ENCODE results near the gene RBBP8. TPM values are rescaled to one million over a fixed set of nuclear protein-coding genes. Genes with fewer than 3 reads are reported as not detected.

RBBP8 gene
- total RNA-seq, 2 experiments from 2014 or later = 81.5 to 85.3 TPM

- no peak for DNase-seq
- H3K27me3 Mint-ChIP-seq = no peaks in the 10 kb centered on the region
- peak overlapping the region; percentile 38 for H3K27ac Mint-ChIP-seq
- no peak overlapping the region for H3K4me3 Mint-ChIP-seq
- peaks cover 24% of the 10 kb centered on the region for H3K36me3 Mint-ChIP-seq
- H3K4me1 Mint-ChIP-seq = peaks cover 2% of the 10 kb centered on the region
- H3K9me3 Mint-ChIP-seq = no peaks in the 10 kb centered on the region
Measured at GRCh38 chr18:22964116-22964515, 31.0 kb downstream of the RBBP8 start.

GRCh38 chr18:22964722-22965121, 31.6 kb downstream of the RBBP8 start:
- Mint-ChIP-seq H3K4me1 (peaks cover 2% of the 10 kb centered on the region), H3K4me3 (no peak overlapping the region), H3K27me3 (no peaks in the 10 kb centered on the region), H3K36me3 (peaks cover 23% of the 10 kb centered on the region), H3K9me3 (no peaks in the 10 kb centered on the region), H3K27ac (no peak overlapping the region)
- DNase-seq = no peak

GRCh38 chr18:22971038-22971437, 37.9 kb downstream of the RBBP8 start:
- Mint-ChIP-seq H3K36me3 (peaks cover 22% of the 10 kb centered on the region), H3K27me3 (no peaks in the 10 kb centered on the region), H3K27ac (no peak overlapping the region), H3K4me3 (no peak overlapping the region), H3K4me1 (peaks cover 5% of the 10 kb centered on the region), H3K9me3 (no peaks in the 10 kb centered on the region)
- DNase-seq = no peak

- no peaks in the 10 kb centered on the region for H3K27me3 Mint-ChIP-seq
- H3K4me1 Mint-ChIP-seq = peaks cover 13% of the 10 kb centered on the region
- H3K4me3 Mint-ChIP-seq = no peak overlapping the region
- H3K9me3 Mint-ChIP-seq = no peaks in the 10 kb centered on the region
- DNase-seq = no peak
- no peak overlapping the region for H3K27ac Mint-ChIP-seq
- peaks cover 28% of the 10 kb centered on the region for H3K36me3 Mint-ChIP-seq
Measured at GRCh38 chr18:22974001-22974400, 40.9 kb downstream of the RBBP8 start.

DNA sequence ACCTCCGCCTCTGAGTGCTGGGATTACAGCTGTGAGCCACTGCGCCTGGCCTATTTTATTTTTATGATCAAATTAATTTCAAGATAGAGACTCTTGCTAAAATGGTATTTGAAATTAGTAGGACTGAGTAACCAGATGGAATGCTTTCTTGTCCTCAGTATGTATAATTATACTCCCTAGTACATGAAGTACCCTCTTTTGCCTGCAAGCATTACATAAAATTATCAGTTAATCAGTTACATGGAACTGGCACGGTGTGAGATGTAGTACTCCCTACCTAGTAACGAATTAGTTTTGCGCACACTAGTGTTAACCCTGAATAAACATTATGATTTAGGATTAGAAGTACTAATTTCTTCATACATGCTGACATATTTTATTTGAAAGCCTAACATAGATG, 41.6 kb downstream of the RBBP8 start:
- Mint-ChIP-seq H3K27ac (no peak overlapping the region), H3K36me3 (peaks cover 29% of the 10 kb centered on the region), H3K4me3 (no peak overlapping the region), H3K9me3 (no peaks in the 10 kb centered on the region), H3K4me1 (peaks cover 13% of the 10 kb centered on the region), H3K27me3 (no peaks in the 10 kb centered on the region)
- DNase-seq = no peak

- Mint-ChIP-seq H3K9me3 (no peaks in the 10 kb centered on the region), H3K4me1 (peaks cover 13% of the 10 kb centered on the region), H3K27me3 (no peaks in the 10 kb centered on the region), H3K4me3 (no peak overlapping the region), H3K27ac (no peak overlapping the region), H3K36me3 (peaks cover 29% of the 10 kb centered on the region)
- DNase-seq = no peak
Measured at GRCh38 chr18:22975508-22975907, 42.4 kb downstream of the RBBP8 start.

GRCh38 chr18:22977847-22978701, 44.9 kb downstream of the RBBP8 start:
- H3K4me3 Mint-ChIP-seq = no peak overlapping the region
- DNase-seq = no peak
- no peaks in the 10 kb centered on the region for H3K9me3 Mint-ChIP-seq
- H3K36me3 Mint-ChIP-seq = peaks cover 28% of the 10 kb centered on the region
- peaks cover 7% of the 10 kb centered on the region for H3K4me1 Mint-ChIP-seq
- H3K27me3 Mint-ChIP-seq = no peaks in the 10 kb centered on the region
- no peak overlapping the region for H3K27ac Mint-ChIP-seq

- H3K27me3 Mint-ChIP-seq = no peaks in the 10 kb centered on the region
- DNase-seq = no peak
- H3K4me3 Mint-ChIP-seq = no peak overlapping the region
- no peaks in the 10 kb centered on the region for H3K9me3 Mint-ChIP-seq
- H3K27ac Mint-ChIP-seq = no peak overlapping the region
- H3K4me1 Mint-ChIP-seq = peaks cover 7% of the 10 kb centered on the region
- peaks cover 30% of the 10 kb centered on the region for H3K36me3 Mint-ChIP-seq
Measured at GRCh38 chr18:22980394-22980793, 47.3 kb downstream of the RBBP8 start.

DNA sequence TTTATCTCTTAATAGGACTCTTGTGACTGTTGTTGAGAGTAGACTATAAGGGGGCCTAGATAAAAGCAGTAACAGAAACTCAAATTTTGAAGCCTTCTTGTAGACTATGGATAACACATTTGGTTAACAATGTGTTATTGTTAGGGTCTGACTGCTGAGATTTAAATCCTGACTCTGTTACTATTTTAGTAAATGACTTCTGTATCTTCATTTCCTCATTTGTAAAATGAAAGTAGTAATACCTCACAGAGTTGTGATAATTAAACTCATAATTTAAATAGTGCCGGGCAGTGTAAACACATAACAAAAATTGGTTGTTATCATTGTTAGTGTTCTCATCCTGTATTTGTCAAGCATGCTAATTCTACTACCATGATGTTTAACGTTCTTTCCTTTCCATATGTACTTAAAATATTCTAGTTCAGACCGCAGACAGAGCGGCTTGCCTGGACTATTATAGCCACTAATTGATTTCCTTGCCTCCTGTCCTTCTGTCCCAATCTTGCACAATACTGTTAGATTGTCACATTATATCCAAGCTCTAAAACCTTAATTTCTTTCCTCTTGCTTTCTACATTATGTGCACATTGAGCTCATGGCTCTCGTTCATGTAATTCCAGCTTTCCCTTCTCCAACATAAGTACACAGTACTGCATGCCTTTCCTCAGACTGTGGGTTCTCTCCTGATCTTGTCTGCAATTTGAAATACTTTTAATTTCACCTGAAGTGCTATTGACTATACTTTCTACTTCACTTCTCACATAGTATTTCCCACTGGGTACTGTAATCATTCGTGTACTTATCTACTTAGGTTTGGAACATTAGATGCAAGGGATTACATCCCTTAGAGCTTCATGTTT, 48.4 kb downstream of the RBBP8 start:
- Mint-ChIP-seq H3K4me3 (no peak overlapping the region), H3K36me3 (peaks cover 30% of the 10 kb centered on the region), H3K27ac (no peak overlapping the region), H3K4me1 (peaks cover 7% of the 10 kb centered on the region), H3K27me3 (no peaks in the 10 kb centered on the region), H3K9me3 (no peaks in the 10 kb centered on the region)
- no peak for DNase-seq

- H3K27ac Mint-ChIP-seq = no peak overlapping the region
Measured at GRCh38 chr18:22983175-22983574, 50.0 kb downstream of the RBBP8 start.

GRCh38 chr18:22985250-22985649, 52.1 kb downstream of the RBBP8 start:
- H3K9me3 Mint-ChIP-seq = no peaks in the 10 kb centered on the region
- H3K27me3 Mint-ChIP-seq = no peaks in the 10 kb centered on the region
- H3K4me3 Mint-ChIP-seq = no peak overlapping the region
- DNase-seq = no peak
- H3K27ac Mint-ChIP-seq = no peak overlapping the region
- H3K36me3 Mint-ChIP-seq = peaks cover 17% of the 10 kb centered on the region
- no peaks in the 10 kb centered on the region for H3K4me1 Mint-ChIP-seq

More at GRCh38 chr18:22983175-22983574, 50.0 kb downstream of the RBBP8 start:
- Mint-ChIP-seq H3K27me3 (no peaks in the 10 kb centered on the region), H3K4me1 (peaks cover 4% of the 10 kb centered on the region), H3K4me3 (no peak overlapping the region), H3K36me3 (peaks cover 25% of the 10 kb centered on the region), H3K9me3 (no peaks in the 10 kb centered on the region)
- DNase-seq = no peak

DNA sequence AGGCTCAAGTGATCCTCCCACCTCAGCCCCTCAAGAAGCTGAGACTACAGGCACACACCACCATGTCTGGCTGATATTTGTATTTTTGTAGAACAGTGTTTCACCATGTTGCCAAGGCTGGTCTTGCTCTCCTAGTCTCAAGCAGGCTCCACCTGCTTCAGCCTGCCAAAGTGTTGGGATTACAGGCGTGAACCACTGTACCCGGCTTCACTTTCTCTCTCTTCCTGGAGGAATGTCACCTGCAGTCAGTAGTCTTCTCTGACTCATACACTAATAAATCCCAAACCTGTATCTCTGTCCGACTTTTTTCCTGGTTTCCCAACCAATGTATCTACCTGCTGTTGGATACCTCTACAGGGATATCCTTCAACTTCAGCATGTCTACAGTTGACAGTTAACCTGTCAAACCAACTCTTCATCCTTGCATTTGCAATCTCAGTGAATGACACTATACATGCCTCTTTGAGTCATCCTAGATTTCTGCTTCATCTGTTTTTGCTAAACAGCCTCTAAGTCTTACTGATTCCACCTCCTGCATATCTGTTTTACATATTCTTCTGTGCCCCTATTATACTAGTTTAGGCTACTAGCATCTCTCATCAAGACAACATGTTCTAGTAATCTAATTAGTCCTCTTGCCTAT, 54.5 kb downstream of the RBBP8 start:
- Mint-ChIP-seq H3K36me3 (peaks cover 17% of the 10 kb centered on the region), H3K9me3 (no peaks in the 10 kb centered on the region), H3K27ac (no peak overlapping the region), H3K4me3 (no peak overlapping the region), H3K4me1 (no peaks in the 10 kb centered on the region), H3K27me3 (no peaks in the 10 kb centered on the region)
- DNase-seq = no peak

DNA sequence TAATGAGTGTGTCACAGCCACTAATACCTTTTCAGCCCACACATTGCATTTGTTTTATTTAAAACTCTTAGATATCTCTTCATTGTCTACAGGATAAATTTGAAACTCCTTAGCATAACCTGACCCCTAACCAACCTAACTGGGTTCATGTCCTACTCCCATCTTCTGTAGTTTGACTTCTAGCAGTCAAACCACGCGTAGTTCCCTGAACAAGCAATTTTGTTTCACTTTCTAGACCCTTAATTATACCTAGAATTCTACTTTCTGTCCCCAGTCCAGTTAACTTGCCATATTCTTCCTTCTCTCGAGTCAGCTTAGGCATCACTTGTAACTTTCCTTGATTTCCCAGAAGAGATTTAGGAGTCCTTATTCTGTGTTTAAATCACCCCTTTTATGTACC, 55.1 kb downstream of the RBBP8 start:
- no peaks in the 10 kb centered on the region for H3K4me1 Mint-ChIP-seq
- H3K9me3 Mint-ChIP-seq = no peaks in the 10 kb centered on the region
- H3K4me3 Mint-ChIP-seq = no peak overlapping the region
- no peaks in the 10 kb centered on the region for H3K27me3 Mint-ChIP-seq
- DNase-seq = no peak
- no peak overlapping the region for H3K27ac Mint-ChIP-seq
- H3K36me3 Mint-ChIP-seq = peaks cover 22% of the 10 kb centered on the region

DNA sequence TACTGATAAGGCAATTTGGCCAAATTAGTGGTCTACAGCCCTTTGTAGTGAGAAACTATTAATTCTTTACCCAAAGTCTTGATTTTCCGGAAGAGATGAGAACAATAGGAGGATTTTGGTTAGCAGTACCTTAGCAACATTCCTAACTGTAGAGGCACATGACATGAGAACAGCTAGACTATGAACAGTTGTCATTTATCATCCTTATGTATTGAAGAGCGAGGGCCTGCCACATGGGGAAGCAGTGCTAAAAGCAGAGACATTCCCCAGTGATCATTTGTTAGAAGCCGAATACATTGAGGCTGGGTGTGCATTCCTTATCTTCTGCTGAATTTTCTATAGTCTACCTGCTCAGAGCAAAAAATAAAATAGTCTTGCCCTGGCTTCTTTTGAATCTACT, 65.2 kb downstream of the RBBP8 start:
- H3K36me3 Mint-ChIP-seq = peaks cover 46% of the 10 kb centered on the region
- no peak overlapping the region for H3K4me3 Mint-ChIP-seq
- H3K4me1 Mint-ChIP-seq = peaks cover 1% of the 10 kb centered on the region
- no peak overlapping the region for H3K27ac Mint-ChIP-seq
- no peak for DNase-seq
- no peaks in the 10 kb centered on the region for H3K9me3 Mint-ChIP-seq
- no peaks in the 10 kb centered on the region for H3K27me3 Mint-ChIP-seq

- Mint-ChIP-seq H3K36me3 (peaks cover 49% of the 10 kb centered on the region), H3K27me3 (no peaks in the 10 kb centered on the region), H3K27ac (no peak overlapping the region), H3K4me3 (no peak overlapping the region), H3K4me1 (peaks cover 1% of the 10 kb centered on the region), H3K9me3 (no peaks in the 10 kb centered on the region)
- no peak for DNase-seq
Measured at GRCh38 chr18:22999212-22999611, 66.1 kb downstream of the RBBP8 start.

Data from activated naive CD8-positive, alpha-beta T cell treated with anti-CD3 and anti-CD28 coated beads for 36 hours (primary cell).